Right kidney (tissue), 1 donor: ENCODE measurements around the gene IKBKG.
"Not testable (repeated sequence)": the region's sequence is repeated elsewhere in the genome, so short reads cannot be mapped to it uniquely, and the experiment has no call there.

ENCODE experiments used
- DNase-seq: peaks from one replicate; pipeline ENCODE4 v3.0.0-alpha.2; 2016

IKBKG gene

DNA sequence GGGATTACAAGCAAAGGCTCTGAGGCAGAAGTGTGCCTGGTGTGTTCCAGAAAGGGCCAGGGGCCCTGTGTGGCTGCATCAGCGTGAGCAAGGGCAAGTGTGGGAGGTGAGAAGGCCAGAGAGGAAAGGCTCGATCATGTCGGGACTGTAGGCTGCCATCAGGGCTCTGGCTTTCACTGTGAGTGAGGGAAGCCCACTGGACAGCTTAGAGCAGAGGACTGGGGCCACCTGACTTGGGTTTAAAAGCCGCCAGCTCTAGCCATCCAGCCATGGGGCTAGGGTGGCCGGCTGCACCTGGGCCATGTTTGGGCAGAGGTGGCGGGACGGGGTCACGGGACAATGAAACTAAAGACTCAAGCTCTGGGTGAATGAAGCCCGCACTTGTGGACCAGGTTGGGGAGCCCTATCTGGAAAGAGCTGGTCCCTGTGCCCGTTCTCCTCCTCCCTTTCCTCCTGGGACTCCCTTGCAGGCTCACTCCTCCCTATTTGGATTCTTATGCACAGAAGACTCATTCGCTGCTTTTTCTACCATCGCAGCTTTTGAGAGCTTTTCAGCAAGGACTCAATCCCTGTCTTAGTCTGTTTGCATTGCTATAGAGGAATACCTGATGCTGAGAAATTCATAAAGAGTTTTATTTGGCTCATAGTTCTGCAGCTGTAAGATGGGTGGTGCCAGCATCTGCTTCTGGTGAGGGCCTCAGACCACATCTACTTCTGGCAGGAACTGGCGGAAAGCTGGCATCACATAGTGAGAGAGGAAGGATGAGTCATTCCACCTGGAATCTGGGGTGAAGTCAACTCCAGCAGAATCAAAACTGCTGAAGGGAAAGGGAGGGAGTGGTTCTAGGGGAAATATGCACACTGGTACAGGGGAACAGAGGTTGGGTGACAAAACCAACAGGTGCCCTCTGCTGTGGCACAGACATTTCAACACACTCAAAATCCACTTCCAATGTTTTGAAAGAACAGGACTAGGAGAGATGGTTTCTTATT, 56.3 kb downstream of the IKBKG start:
- no peak for DNase-seq

DNA sequence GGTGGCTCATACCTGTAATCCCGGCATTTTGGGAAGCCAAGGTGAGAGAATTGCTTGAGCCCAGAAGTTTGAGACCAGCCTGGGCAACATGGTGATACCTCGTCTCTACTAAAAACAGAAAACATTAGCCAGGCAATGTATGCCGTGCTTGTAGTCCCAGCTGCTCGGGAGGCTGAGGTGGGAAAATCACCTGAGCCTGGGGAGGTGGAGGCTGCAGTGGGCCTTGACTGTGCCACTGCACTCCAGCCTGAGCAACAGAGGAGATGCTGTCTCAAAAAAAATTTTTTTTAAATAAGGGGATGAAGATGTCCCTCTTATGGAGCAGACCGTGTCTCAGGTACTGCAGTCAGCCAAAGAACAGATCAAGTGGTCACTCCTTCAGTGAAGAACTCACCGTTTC, 58.1 kb downstream of the IKBKG start:
- no peak for DNase-seq

DNA sequence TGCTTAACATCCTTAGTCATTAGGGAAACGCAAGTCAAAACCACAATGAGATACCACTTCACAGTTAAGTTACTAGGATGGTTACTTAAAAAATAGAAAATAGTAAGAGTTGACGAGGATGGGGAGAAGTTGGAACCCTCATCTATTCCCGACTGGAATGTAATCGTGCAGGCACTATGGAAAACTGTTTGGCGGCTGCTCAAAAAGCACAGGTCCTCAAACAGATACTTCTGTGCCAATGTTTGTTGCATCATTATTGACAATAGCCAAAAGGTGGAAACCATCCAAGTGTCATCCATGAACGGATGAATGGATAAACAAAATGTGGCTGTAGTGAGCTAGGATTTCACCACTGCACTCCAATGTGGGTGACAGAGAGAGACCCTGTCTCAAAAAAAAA, 60.0 kb downstream of the IKBKG start:
- no peak for DNase-seq

DNA sequence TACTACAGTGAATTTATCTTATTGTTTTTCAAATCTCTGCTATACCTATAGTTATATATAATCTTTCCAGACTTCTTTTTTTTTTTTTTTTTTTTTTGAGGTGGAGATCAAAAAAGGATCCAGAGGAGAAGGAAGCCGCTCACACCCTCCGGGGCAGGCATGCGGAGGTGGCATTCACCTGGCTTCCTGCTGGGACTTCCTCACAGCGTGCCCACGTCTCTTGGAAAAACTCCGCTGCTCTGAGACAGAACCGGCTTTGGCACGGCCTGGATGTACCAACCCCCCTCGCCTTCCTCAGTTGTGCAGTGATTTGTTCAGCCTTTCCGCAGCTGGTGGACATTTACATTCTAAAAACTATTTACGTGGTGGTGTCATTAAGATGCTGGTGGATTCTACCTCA, 60.6 kb downstream of the IKBKG start:
- not testable (repeated sequence) for DNase-seq

DNA sequence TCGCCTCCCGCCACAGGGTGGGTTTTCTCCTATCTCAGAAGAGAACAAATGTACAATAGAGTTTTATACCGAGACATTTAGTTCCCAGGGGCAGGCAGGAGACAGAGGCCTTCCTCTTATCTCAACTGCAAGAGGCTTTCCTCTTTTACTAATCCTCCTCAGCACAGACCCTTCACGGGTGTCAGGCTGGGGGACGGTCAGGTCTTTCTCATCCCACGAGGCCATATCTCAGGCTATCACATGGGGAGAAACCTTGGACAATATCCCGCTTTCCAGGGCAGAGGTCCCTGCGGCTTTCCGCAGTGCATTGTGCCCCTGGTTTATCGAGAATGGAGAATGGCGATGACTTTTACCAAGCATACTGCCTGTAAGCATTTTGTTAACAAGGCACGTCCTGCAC, 61.4 kb downstream of the IKBKG start:
- DNase-seq = not testable (repeated sequence)

DNA sequence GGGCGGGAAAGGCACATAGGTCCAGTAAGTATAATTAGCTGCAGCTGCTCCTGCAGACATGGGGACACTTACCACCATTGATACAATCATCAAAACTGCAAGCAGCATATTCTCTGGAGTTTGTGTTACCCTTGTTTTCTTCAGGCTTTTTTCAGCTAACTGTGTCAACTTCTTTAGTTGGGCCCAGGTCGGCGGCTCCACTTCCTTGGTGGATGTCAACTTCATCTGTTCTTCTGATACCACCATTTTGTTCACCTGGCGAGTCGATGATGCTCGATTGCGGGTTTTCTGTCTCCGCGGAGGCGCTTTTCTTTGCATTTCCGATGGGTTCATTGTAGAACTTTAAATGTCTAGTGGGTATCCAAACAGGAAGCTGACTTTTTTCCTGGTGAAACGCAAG, 63.7 kb downstream of the IKBKG start:
- DNase-seq = not testable (repeated sequence)

DNA sequence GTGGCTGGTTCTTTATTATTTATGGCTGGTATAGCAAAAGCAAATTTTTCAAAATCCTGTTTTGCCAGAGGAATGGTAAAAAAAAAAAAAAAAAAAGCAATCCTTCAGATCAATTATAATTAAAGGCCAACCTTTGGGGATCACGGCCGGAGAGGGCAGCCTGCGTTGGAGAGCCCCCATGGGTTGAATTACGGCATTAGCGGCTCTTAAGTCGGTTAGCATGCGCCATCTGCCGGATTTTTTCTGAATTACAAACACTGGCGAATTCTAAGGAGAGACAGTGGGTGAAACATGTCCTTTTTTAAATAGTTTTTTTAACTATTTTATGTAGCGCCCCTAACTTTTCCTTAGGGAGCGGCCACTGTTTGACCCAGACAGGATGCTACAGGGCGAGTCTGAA, 66.2 kb downstream of the IKBKG start:
- DNase-seq = not testable (repeated sequence)
